NK-92 (cell line): ENCODE data around the gene AGO3.

Experiments used
- DNase-seq: peaks from one replicate; lab custom pipeline; 2025; ENCODE audit not compliant: unreplicated experiment; lab: John Stamatoyannopoulos, UW

Gene AGO3

GRCh38 chr1:36080801-36081200, 149.9 kb downstream of the AGO3 start:
- no peak for DNase-seq

- DNase-seq: no peak
These were observed 151.1 kb downstream of the AGO3 start for GRCh38 chr1:36081926-36082485.

- DNase-seq: no peak
These were observed 152.3 kb downstream of the AGO3 start for GRCh38 chr1:36083219-36083618.

- no peak for DNase-seq
These were observed 153.0 kb downstream of the AGO3 start, which contains the start of gene TEKT2 for GRCh38 chr1:36083635-36084496. TEKT2 (plus strand) TSS chr1:36084094; CDS start chr1:36084922, 828 bp downstream.

GRCh38 chr1:36084497-36085115, 153.7 kb downstream of the AGO3 start:
- no peak for DNase-seq

GRCh38 chr1:36085126-36085525, 154.2 kb downstream of the AGO3 start:
- no peak for DNase-seq

GRCh38 chr1:36085686-36086526, 155.0 kb downstream of the AGO3 start:
- no peak for DNase-seq

GRCh38 chr1:36086529-36087232, 155.8 kb downstream of the AGO3 start:
- DNase-seq: no peak

- no peak for DNase-seq
These were observed 156.6 kb downstream of the AGO3 start for GRCh38 chr1:36087233-36088123.

- DNase-seq: no peak
These were observed 157.3 kb downstream of the AGO3 start for GRCh38 chr1:36088265-36088576.

GRCh38 chr1:36088577-36089392, 157.9 kb downstream of the AGO3 start, which contains the start of gene ADPRS:
ADPRS (plus strand) TSS chr1:36088892; CDS start chr1:36088905, 13 bp downstream.
- DNase-seq: no peak

- no peak for DNase-seq
These were observed 158.7 kb downstream of the AGO3 start for GRCh38 chr1:36089393-36090121.

- no peak for DNase-seq
These were observed 160.2 kb downstream of the AGO3 start for GRCh38 chr1:36091141-36091540.

- DNase-seq: no peak
These were observed 160.8 kb downstream of the AGO3 start for GRCh38 chr1:36091698-36092097.

- DNase-seq: no peak
These were observed 161.4 kb downstream of the AGO3 start for GRCh38 chr1:36092166-36092797.

- DNase-seq: no peak
These were observed 161.9 kb downstream of the AGO3 start for GRCh38 chr1:36092798-36093185.

- no peak for DNase-seq
These were observed 162.3 kb downstream of the AGO3 start for GRCh38 chr1:36093226-36093625.

- no peak for DNase-seq
These were observed 163.0 kb downstream of the AGO3 start for GRCh38 chr1:36093929-36094328.
